Measurements from ENCODE around the gene DECR2.
"Not testable (repeated sequence)": the region's sequence is repeated elsewhere in the genome, so short reads cannot be mapped to it uniquely, and the experiment has no call there.

Gene DECR2

GRCh38 chr16:361872-362701, 39.6 kb upstream of the DECR2 start:
- no peak overlapping the region for H3K4me3 Mint-ChIP-seq
- H3K4me1 Mint-ChIP-seq: peaks cover 6% of the 10 kb centered on the region
- ATAC-seq (replicated peaks; ENCODE audit: extremely low read depth, poor library complexity, severe bottlenecking) (peak; percentile 89), DNase-seq (ENCODE audit: low spot score in 2 of 2) (peak; percentile 55 to 60)
- H3K27ac Mint-ChIP-seq (ENCODE audit: low read depth): no peak overlapping the region
- H3K27me3 Mint-ChIP-seq: no peaks in the 10 kb centered on the region
- no peaks in the 10 kb centered on the region for H3K9me3 Mint-ChIP-seq
- H3K36me3 Mint-ChIP-seq (ENCODE audit: insufficient read depth): peaks cover 4% of the 10 kb centered on the region

- not testable (repeated sequence) for H3K36me3 Mint-ChIP-seq (ENCODE audit: insufficient read depth); H3K9me3 Mint-ChIP-seq; H3K27ac Mint-ChIP-seq (ENCODE audit: low read depth); ATAC-seq (replicated peaks; ENCODE audit: extremely low read depth, poor library complexity, severe bottlenecking); H3K27me3 Mint-ChIP-seq; DNase-seq (ENCODE audit: low spot score in 2 of 2); H3K4me3 Mint-ChIP-seq; H3K4me1 Mint-ChIP-seq
Observed at GRCh38 chr16:362702-362999, 39.0 kb upstream of the DECR2 start.

- Mint-ChIP-seq H3K27me3 (no peaks in the 10 kb centered on the region), H3K4me3 (peak overlapping the region; percentile 34), H3K9me3 (no peaks in the 10 kb centered on the region), H3K4me1 (peaks cover 6% of the 10 kb centered on the region), H3K27ac (ENCODE audit: low read depth) (no peak overlapping the region), H3K36me3 (ENCODE audit: insufficient read depth) (peaks cover 5% of the 10 kb centered on the region)
- ATAC-seq (replicated peaks; ENCODE audit: extremely low read depth, poor library complexity, severe bottlenecking): no peak
- no peak for DNase-seq (ENCODE audit: low spot score in 2 of 2)
Observed at GRCh38 chr16:363110-363765, 38.4 kb upstream of the DECR2 start.

GRCh38 chr16:363766-364490, 37.8 kb upstream of the DECR2 start:
- peaks cover 6% of the 10 kb centered on the region for H3K4me1 Mint-ChIP-seq
- no peak overlapping the region for H3K27ac Mint-ChIP-seq (ENCODE audit: low read depth)
- no peaks in the 10 kb centered on the region for H3K9me3 Mint-ChIP-seq
- peak overlapping the region; percentile 34 for H3K4me3 Mint-ChIP-seq
- peaks cover 9% of the 10 kb centered on the region for H3K36me3 Mint-ChIP-seq (ENCODE audit: insufficient read depth)
- no peaks in the 10 kb centered on the region for H3K27me3 Mint-ChIP-seq
- ATAC-seq (replicated peaks; ENCODE audit: extremely low read depth, poor library complexity, severe bottlenecking): no peak
- DNase-seq (ENCODE audit: low spot score in 2 of 2): no peak

- H3K9me3 Mint-ChIP-seq: no peaks in the 10 kb centered on the region
- no peak overlapping the region for H3K27ac Mint-ChIP-seq (ENCODE audit: low read depth)
- H3K27me3 Mint-ChIP-seq: no peaks in the 10 kb centered on the region
- H3K4me1 Mint-ChIP-seq: peaks cover 6% of the 10 kb centered on the region
- no peak overlapping the region for H3K4me3 Mint-ChIP-seq
- no peak for DNase-seq (ENCODE audit: low spot score in 2 of 2)
- ATAC-seq (replicated peaks; ENCODE audit: extremely low read depth, poor library complexity, severe bottlenecking): no peak
- H3K36me3 Mint-ChIP-seq (ENCODE audit: insufficient read depth): peaks cover 9% of the 10 kb centered on the region
Observed at GRCh38 chr16:364595-365491, 36.8 kb upstream of the DECR2 start.

GRCh38 chr16:366476-366875, 35.2 kb upstream of the DECR2 start:
- Mint-ChIP-seq H3K4me3 (no peak overlapping the region), H3K27ac (ENCODE audit: low read depth) (no peak overlapping the region), H3K27me3 (no peaks in the 10 kb centered on the region), H3K9me3 (no peaks in the 10 kb centered on the region), H3K4me1 (peaks cover 14% of the 10 kb centered on the region), H3K36me3 (ENCODE audit: insufficient read depth) (peaks cover 14% of the 10 kb centered on the region)
- ATAC-seq (replicated peaks; ENCODE audit: extremely low read depth, poor library complexity, severe bottlenecking) (no peak), DNase-seq (ENCODE audit: low spot score in 2 of 2) (no peak)

GRCh38 chr16:367333-367903, 34.3 kb upstream of the DECR2 start:
- DNase-seq (ENCODE audit: low spot score in 2 of 2) (no peak), ATAC-seq (replicated peaks; ENCODE audit: extremely low read depth, poor library complexity, severe bottlenecking) (no peak)
- Mint-ChIP-seq H3K4me3 (no peak overlapping the region), H3K36me3 (ENCODE audit: insufficient read depth) (peaks cover 16% of the 10 kb centered on the region), H3K9me3 (no peaks in the 10 kb centered on the region), H3K4me1 (peaks cover 9% of the 10 kb centered on the region), H3K27ac (ENCODE audit: low read depth) (no peak overlapping the region), H3K27me3 (no peaks in the 10 kb centered on the region)

GRCh38 chr16:368388-369158, 33.1 kb upstream of the DECR2 start:
- H3K27ac Mint-ChIP-seq (ENCODE audit: low read depth): no peak overlapping the region
- H3K9me3 Mint-ChIP-seq: no peaks in the 10 kb centered on the region
- ATAC-seq (replicated peaks; ENCODE audit: extremely low read depth, poor library complexity, severe bottlenecking) (no peak), DNase-seq (ENCODE audit: low spot score in 2 of 2) (no peak)
- peaks cover 20% of the 10 kb centered on the region for H3K36me3 Mint-ChIP-seq (ENCODE audit: insufficient read depth)
- H3K4me1 Mint-ChIP-seq: peaks cover 9% of the 10 kb centered on the region
- H3K27me3 Mint-ChIP-seq: no peaks in the 10 kb centered on the region
- no peak overlapping the region for H3K4me3 Mint-ChIP-seq

GRCh38 chr16:369275-369865, 32.3 kb upstream of the DECR2 start:
- no peaks in the 10 kb centered on the region for H3K9me3 Mint-ChIP-seq
- H3K27me3 Mint-ChIP-seq: no peaks in the 10 kb centered on the region
- peak overlapping the region; percentile 93 for H3K4me3 Mint-ChIP-seq
- H3K27ac Mint-ChIP-seq (ENCODE audit: low read depth): peak overlapping the region; percentile 79
- DNase-seq (ENCODE audit: low spot score in 2 of 2): no peak
- peaks cover 18% of the 10 kb centered on the region for H3K36me3 Mint-ChIP-seq (ENCODE audit: insufficient read depth)
- no peak for ATAC-seq (replicated peaks; ENCODE audit: extremely low read depth, poor library complexity, severe bottlenecking)
- H3K4me1 Mint-ChIP-seq: peaks cover 9% of the 10 kb centered on the region

GRCh38 chr16:369866-370436, 31.7 kb upstream of the DECR2 start:
- peaks cover 9% of the 10 kb centered on the region for H3K4me1 Mint-ChIP-seq
- H3K36me3 Mint-ChIP-seq (ENCODE audit: insufficient read depth): peaks cover 18% of the 10 kb centered on the region
- DNase-seq (ENCODE audit: low spot score in 2 of 2): no peak

GRCh38 chr16:370443-370842, 31.2 kb upstream of the DECR2 start, which contains the start of gene MRPL28:
TSS of gene MRPL28 (minus strand) at chr16:370538. CDS start at chr16:370218, 320 bp downstream.
- peak; percentile 87 to 90 for DNase-seq (ENCODE audit: low spot score in 2 of 2)
- peak within 1 kb of the TSS; percentile 79 for H3K27ac Mint-ChIP-seq (ENCODE audit: low read depth)
- H3K4me3 Mint-ChIP-seq: peak within 1 kb of the TSS; percentile 93
- H3K9me3 Mint-ChIP-seq: no peaks in the 10 kb centered on the region
- no peaks in the 10 kb centered on the region for H3K27me3 Mint-ChIP-seq
- peaks cover 9% of the 10 kb centered on the region for H3K4me1 Mint-ChIP-seq
- H3K36me3 Mint-ChIP-seq (ENCODE audit: insufficient read depth): peaks cover 18% of the 10 kb centered on the region
- ATAC-seq (replicated peaks; ENCODE audit: extremely low read depth, poor library complexity, severe bottlenecking): peak; percentile 100

More at GRCh38 chr16:369866-370436, 31.7 kb upstream of the DECR2 start:
- peak; percentile 49 for ATAC-seq (replicated peaks; ENCODE audit: extremely low read depth, poor library complexity, severe bottlenecking)
- H3K27ac Mint-ChIP-seq (ENCODE audit: low read depth): peak overlapping the region; percentile 79
- no peaks in the 10 kb centered on the region for H3K27me3 Mint-ChIP-seq
- no peaks in the 10 kb centered on the region for H3K9me3 Mint-ChIP-seq
- H3K4me3 Mint-ChIP-seq: peak overlapping the region; percentile 93
